ENCODE results near the gene OPN1LW.

DNA sequence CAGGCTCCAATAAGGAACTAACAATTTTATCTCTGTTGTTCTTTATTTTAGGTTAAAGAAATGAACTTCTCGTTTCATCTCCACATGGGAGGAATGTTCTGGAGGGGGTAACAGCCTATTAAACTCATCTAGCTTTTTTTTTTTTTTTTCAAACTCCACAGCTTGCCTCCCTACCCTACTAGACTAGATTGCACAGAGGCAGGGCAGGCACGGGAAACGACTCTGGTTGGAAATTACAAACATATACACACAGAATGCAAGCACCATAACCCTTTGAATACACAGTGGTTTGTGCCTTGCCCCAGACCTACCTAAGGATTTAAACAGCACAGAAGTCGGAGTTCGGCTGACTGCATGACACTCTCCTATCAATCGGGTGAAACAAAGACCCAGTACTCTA lies 49.2 kb upstream of the OPN1LW start:
- TF ChIP-seq CTCF (IDR thresholded peaks at IDR 0.05; ENCODE audit: extremely low read depth in 1 of 2, insufficient read depth in 1 of 2, low read depth in 1 of 2, low read length in 2 of 2) (no peak), FOS (IDR thresholded peaks at IDR 0.05; ENCODE audit: borderline replicate concordance, insufficient read depth, low read length) (no peak), EZH2 (IDR thresholded peaks at IDR 0.05; ENCODE audit: borderline replicate concordance, low read depth, low read length, severe bottlenecking) (no peak), POLR2AphosphoS5 (IDR thresholded peaks at IDR 0.05; ENCODE audit: insufficient read depth, low read depth, low read length) (no peak), JUN (IDR thresholded peaks at IDR 0.05; ENCODE audit: borderline replicate concordance, insufficient read depth, insufficient read length, low read depth) (no peak), POLR2A (IDR thresholded peaks at IDR 0.05; ENCODE audit: low read depth, low read length) (no peak), GATA2 (IDR thresholded peaks at IDR 0.05; ENCODE audit: insufficient read depth, insufficient read length, low read depth, low read length) (no peak)

Measured in endothelial cell of umbilical vein (primary cell).